Astrocyte (in vitro differentiated cells and primary cell): Measurements from ENCODE around the gene FAR1. TPM values are rescaled to one million over a fixed set of nuclear protein-coding genes. Genes with fewer than 3 reads are reported as not detected.

Source experiments
- DNase-seq: peaks from one replicate; pipeline ENCODE4 v3.0.0-alpha.2; 2010; ENCODE audit warnings: low read depth
- FAIRE-seq: peaks from 2 replicates; lab custom pipeline; 2011; peaks lifted over from hg19 to GRCh38; lab: Jason Lieb, UNC
- H2AFZ ChIP-seq: 2 replicates; pipeline ENCODE4 v1.6.0; 2012; ENCODE audit warnings: low read depth, low read length, inconsistent platforms
- H3K27ac ChIP-seq: 2 replicates; pipeline ENCODE4 v1.5.1; 2011; ENCODE audit warnings: low read depth, low read length, inconsistent platforms
- H3K27me3 ChIP-seq: 2 replicates; pipeline ENCODE4 v1.6.0; 2011; ENCODE audit warnings: low read length, inconsistent platforms; ENCODE audit not compliant: insufficient read depth
- H3K36me3 ChIP-seq: 2 replicates; pipeline ENCODE4 v1.5.1; 2011; ENCODE audit warnings: low read length, inconsistent platforms; ENCODE audit not compliant: insufficient read depth
- H3K4me1 ChIP-seq: 2 replicates; pipeline ENCODE4 v1.5.1; 2011; ENCODE audit warnings: low read length, inconsistent platforms; ENCODE audit not compliant: insufficient read depth
- H3K4me2 ChIP-seq: 2 replicates; pipeline ENCODE4 v1.6.0; 2012; ENCODE audit warnings: low read length, inconsistent platforms
- H3K4me3 ChIP-seq: 2 replicates; pipeline ENCODE4 v1.5.1; 2011; ENCODE audit warnings: low read depth, mild to moderate bottlenecking, low read length, inconsistent platforms; ENCODE audit not compliant: insufficient read depth
- H3K79me2 ChIP-seq: 2 replicates; pipeline ENCODE4 v1.6.0; 2012; ENCODE audit warnings: mild to moderate bottlenecking, low read length, inconsistent platforms; ENCODE audit not compliant: insufficient read depth
- H3K9ac ChIP-seq: 2 replicates; pipeline ENCODE4 v1.6.0; 2012; ENCODE audit warnings: mild to moderate bottlenecking, low read length, inconsistent platforms
- H3K9me3 ChIP-seq: 2 replicates; pipeline ENCODE4 v1.5.1; 2012; ENCODE audit warnings: low read depth, mild to moderate bottlenecking, low read length, inconsistent platforms; ENCODE audit not compliant: insufficient read depth
- H4K20me1 ChIP-seq: 2 replicates; pipeline ENCODE4 v1.6.0; 2012; ENCODE audit warnings: low read length, inconsistent platforms; ENCODE audit not compliant: insufficient read depth
- H3K27ac Mint-ChIP-seq: one replicate; pipeline ENCODE4 v1.8.0; 2021; ENCODE audit warnings: mild to moderate bottlenecking, mixed read lengths; ENCODE audit not compliant: unreplicated experiment
- H3K27me3 Mint-ChIP-seq: one replicate; pipeline ENCODE4 v1.8.0; 2021; ENCODE audit warnings: low read depth, mixed read lengths; ENCODE audit not compliant: unreplicated experiment
- H3K36me3 Mint-ChIP-seq: one replicate; pipeline ENCODE4 v1.8.0; 2021; ENCODE audit warnings: low read depth, mixed read lengths; ENCODE audit not compliant: unreplicated experiment
- H3K4me1 Mint-ChIP-seq: one replicate; pipeline ENCODE4 v1.8.0; 2021; ENCODE audit warnings: low read depth, mixed read lengths; ENCODE audit not compliant: unreplicated experiment
- H3K4me3 Mint-ChIP-seq: one replicate; pipeline ENCODE4 v1.8.0; 2021; ENCODE audit warnings: mild to moderate bottlenecking, moderate library complexity, mixed read lengths; ENCODE audit not compliant: unreplicated experiment
- H3K9me3 Mint-ChIP-seq: one replicate; pipeline ENCODE4 v1.8.0; 2021; ENCODE audit warnings: mild to moderate bottlenecking, mixed read lengths; ENCODE audit not compliant: unreplicated experiment
- EZH2 ChIP-seq: IDR thresholded peaks from 2 replicates; pipeline ENCODE4 v1.6.1; 2012; ENCODE audit warnings: mild to moderate bottlenecking, low read length, inconsistent platforms; ENCODE audit not compliant: insufficient read depth
- total RNA-seq: library from RNA; stranded (reverse); gene quantifications from 2 replicates; pipeline ENCODE4 v1.2.1, GENCODE V29; 2021
- TF ChIP-seq, protein P1 (sequence below): IDR thresholded peaks from 2 replicates; pipeline ENCODE4 v1.5.1; 2011; ENCODE audit warnings: low read depth, mild to moderate bottlenecking, inconsistent platforms, low read length, moderate library complexity; ENCODE audit not compliant: insufficient read depth

Gene FAR1
- total RNA-seq, 1 donor from 2014 or later, result 100 TPM

DNA sequence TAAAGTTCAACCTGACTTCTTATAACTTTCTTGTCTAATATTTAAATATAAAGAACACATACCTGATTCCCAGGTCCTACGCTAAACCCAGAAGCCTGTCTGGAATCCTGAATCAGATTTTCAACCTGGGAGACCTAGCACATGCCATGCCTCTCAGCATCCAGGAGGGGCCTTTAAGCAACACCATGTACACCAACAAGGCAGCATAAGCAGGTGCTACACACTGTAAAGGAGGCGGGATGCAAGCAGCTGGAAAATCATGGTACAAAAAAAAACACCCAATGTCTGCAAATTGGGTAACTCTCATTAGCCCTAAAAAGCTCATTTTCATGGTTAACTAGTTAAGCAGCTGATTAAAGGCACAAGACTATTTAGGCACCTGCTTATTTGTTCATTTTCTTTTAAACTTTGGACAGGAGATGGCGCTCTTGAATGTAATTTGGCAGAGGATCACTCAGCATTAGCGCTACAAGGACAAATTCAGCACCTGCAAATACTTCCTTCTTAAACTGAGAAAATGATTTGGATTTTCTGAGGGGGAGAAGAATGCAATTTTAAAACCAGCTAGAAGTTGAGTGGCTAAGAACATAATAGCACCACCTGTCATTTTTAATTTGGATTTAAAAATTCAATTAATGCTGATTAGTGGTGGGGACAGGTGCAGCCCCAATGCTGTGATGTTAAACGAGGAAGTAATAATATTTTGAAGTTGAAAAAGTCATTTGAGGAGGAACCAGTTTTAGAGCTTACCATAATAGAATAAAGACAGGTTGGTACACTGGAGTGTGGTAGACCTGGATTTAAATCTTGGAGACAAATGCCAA is 104.0 kb downstream of the FAR1 start:
- Histone ChIP-seq H3K36me3 (no peaks in the 10 kb centered on the region), H3K4me3 (no peak overlapping the region), H3K27me3 (peaks cover 7% of the 10 kb centered on the region), H3K4me1 (no peaks in the 10 kb centered on the region), H2AFZ (no peak overlapping the region), H3K9ac (no peak overlapping the region), H3K27ac (no peak overlapping the region), H3K9me3 (no peaks in the 10 kb centered on the region), H3K79me2 (no peaks in the 10 kb centered on the region), H3K4me2 (no peak overlapping the region), H4K20me1 (no peaks in the 10 kb centered on the region)
- peaks cover 4% of the 10 kb centered on the region for H3K9me3 Mint-ChIP-seq
- peaks cover 3% of the 10 kb centered on the region for H3K4me1 Mint-ChIP-seq
- H3K4me3 Mint-ChIP-seq, result no peak overlapping the region
- TF ChIP-seq, protein P1, sequence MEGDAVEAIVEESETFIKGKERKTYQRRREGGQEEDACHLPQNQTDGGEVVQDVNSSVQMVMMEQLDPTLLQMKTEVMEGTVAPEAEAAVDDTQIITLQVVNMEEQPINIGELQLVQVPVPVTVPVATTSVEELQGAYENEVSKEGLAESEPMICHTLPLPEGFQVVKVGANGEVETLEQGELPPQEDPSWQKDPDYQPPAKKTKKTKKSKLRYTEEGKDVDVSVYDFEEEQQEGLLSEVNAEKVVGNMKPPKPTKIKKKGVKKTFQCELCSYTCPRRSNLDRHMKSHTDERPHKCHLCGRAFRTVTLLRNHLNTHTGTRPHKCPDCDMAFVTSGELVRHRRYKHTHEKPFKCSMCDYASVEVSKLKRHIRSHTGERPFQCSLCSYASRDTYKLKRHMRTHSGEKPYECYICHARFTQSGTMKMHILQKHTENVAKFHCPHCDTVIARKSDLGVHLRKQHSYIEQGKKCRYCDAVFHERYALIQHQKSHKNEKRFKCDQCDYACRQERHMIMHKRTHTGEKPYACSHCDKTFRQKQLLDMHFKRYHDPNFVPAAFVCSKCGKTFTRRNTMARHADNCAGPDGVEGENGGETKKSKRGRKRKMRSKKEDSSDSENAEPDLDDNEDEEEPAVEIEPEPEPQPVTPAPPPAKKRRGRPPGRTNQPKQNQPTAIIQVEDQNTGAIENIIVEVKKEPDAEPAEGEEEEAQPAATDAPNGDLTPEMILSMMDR, result peak; percentile 51
- no peak for TF ChIP-seq EZH2
- peaks cover 5% of the 10 kb centered on the region for H3K27me3 Mint-ChIP-seq
- FAIRE-seq, result no peak
- H3K36me3 Mint-ChIP-seq, result no peaks in the 10 kb centered on the region
- DNase-seq, result peak; percentile 38
- no peak overlapping the region for H3K27ac Mint-ChIP-seq

DNA sequence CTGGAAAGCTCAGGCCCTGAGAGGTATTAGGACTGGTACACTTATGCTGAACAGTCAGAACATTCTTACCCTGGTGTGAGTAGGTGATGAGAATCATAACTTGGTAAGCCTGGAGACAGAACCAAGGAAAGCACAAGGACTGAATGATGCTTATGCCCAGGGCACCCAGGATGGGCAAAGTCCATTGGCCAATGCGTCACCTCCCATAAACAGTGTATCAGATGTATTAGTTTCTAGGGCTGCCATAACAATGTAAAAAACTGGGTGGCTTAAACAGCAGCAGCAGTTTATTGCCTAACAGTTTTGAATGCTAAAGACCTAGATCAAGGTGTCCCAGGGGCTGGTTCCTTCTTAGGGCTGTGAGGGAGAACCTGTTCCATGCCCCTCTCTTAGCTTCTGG is 107.0 kb downstream of the FAR1 start:
- peaks cover 2% of the 10 kb centered on the region for H3K27me3 Mint-ChIP-seq
- no peaks in the 10 kb centered on the region for H3K9me3 ChIP-seq

More for the DNA sequence above, 107.0 kb downstream of the FAR1 start:
- no peak overlapping the region for H3K27ac ChIP-seq
- Mint-ChIP-seq H3K4me1 (peaks cover 5% of the 10 kb centered on the region), H3K27ac (no peak overlapping the region), H3K9me3 (peaks cover 4% of the 10 kb centered on the region), H3K36me3 (no peaks in the 10 kb centered on the region), H3K4me3 (no peak overlapping the region)
- no peaks in the 10 kb centered on the region for H3K36me3 ChIP-seq
- H4K20me1 ChIP-seq, result no peaks in the 10 kb centered on the region
- H3K4me2 ChIP-seq, result no peak overlapping the region
- no peak overlapping the region for H3K9ac ChIP-seq
- peaks cover 2% of the 10 kb centered on the region for H3K27me3 ChIP-seq
- TF ChIP-seq EZH2, result no peak
- TF ChIP-seq, protein P1, result no peak
- H3K4me1 ChIP-seq, result no peaks in the 10 kb centered on the region
- H2AFZ ChIP-seq, result no peak overlapping the region
- no peaks in the 10 kb centered on the region for H3K79me2 ChIP-seq
- no peak for DNase-seq
- FAIRE-seq, result no peak
- H3K4me3 ChIP-seq, result no peak overlapping the region
